Mesodermal cell (in vitro differentiated cells): ENCODE results near the gene DDT.
"Not testable (repeated sequence)": the region's sequence is repeated elsewhere in the genome, so short reads cannot be mapped to it uniquely, and the experiment has no call there.

ENCODE experiments used
- H3K27ac ChIP-seq: 2 replicates; pipeline ENCODE4 v1.7.0; 2013; ENCODE audit warnings: mild to moderate bottlenecking, low read depth, low read length, moderate library complexity; ENCODE audit not compliant: severe bottlenecking
- H3K36me3 ChIP-seq: 2 replicates; pipeline ENCODE4 v1.7.1; 2013; ENCODE audit warnings: mild to moderate bottlenecking, low read length, moderate library complexity; ENCODE audit not compliant: control insufficient read depth, insufficient read depth
- H3K4me1 ChIP-seq: one replicate; pipeline ENCODE4 v1.7.1; 2013; ENCODE audit warnings: mild to moderate bottlenecking, low read length; ENCODE audit not compliant: insufficient read depth, control insufficient read depth, poor library complexity, severe bottlenecking
- H3K4me3 ChIP-seq: 2 replicates; pipeline ENCODE4 v1.7.0; 2013; ENCODE audit warnings: low read length, control low read depth, mild to moderate bottlenecking; ENCODE audit not compliant: insufficient read depth, poor library complexity, severe bottlenecking; ENCODE audit errors: extremely low read depth
- H3K9me3 ChIP-seq: 2 replicates; pipeline ENCODE4 v1.7.1; 2013; ENCODE audit warnings: mild to moderate bottlenecking, low read length, moderate library complexity; ENCODE audit not compliant: control insufficient read depth
- WGBS, 2 experiments: methylation state at CpG; one replicate each; pipeline ENCODE4 v1.1.5; 2013; ENCODE audit warnings: missing lambda C conversion rate in 2 of 2; ENCODE audit not compliant: insufficient coverage in 2 of 2; 5-methylcytosine and 5-hydroxymethylcytosine counted together

The DDT gene

DNA sequence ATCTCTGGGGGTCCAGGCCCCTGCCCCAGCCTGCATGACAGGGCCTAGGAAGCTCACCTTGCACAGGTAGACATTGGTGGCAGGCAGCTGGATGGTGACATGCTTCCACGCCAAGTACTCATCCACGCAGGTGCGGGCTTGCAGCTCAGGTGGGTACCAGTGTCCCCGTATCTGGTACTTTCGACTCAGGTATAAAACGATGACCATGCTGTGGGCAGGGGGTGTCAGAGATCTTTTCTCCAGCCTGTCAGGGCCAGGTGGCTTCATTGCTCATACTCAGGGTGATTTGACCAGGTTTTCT is 32.6 kb upstream of the DDT start:
- Histone ChIP-seq H3K36me3 (no peaks in the 10 kb centered on the region), H3K4me1 (no peaks in the 10 kb centered on the region), H3K27ac (no peak overlapping the region), H3K9me3 (peaks cover 4% of the 10 kb centered on the region), H3K4me3 (no peak overlapping the region)
- 86 to 92% methylated on average over 6 of the region's 6 CpGs for WGBS, 2 experiments

- H3K27ac ChIP-seq, result no peak overlapping the region
- no peak overlapping the region for H3K4me3 ChIP-seq
- no peaks in the 10 kb centered on the region for H3K36me3 ChIP-seq
- 73 to 89% methylated on average over 9 to 10 of the region's 10 CpGs for WGBS, 2 experiments
- peaks cover 2% of the 10 kb centered on the region for H3K4me1 ChIP-seq
- H3K9me3 ChIP-seq, result peaks cover 4% of the 10 kb centered on the region
These were observed 32.1 kb upstream of the DDT start for GRCh38 chr22:24006207-24006913.

GRCh38 chr22:24005201-24005600 is 31.0 kb upstream of the DDT start, which contains the start of gene GSTT4:
GSTT4 (minus strand) TSS chr22:24005453; CDS start chr22:24005356, 97 bp downstream.
- Histone ChIP-seq H3K4me1 (peaks cover 4% of the 10 kb centered on the region), H3K36me3 (no peaks in the 10 kb centered on the region), H3K9me3 (peaks cover 1% of the 10 kb centered on the region), H3K4me3 (no peak within 1 kb of the TSS), H3K27ac (no peak within 1 kb of the TSS)
- WGBS, 2 experiments, result 90 to 92% methylated on average over 6 of the region's 6 CpGs

DNA sequence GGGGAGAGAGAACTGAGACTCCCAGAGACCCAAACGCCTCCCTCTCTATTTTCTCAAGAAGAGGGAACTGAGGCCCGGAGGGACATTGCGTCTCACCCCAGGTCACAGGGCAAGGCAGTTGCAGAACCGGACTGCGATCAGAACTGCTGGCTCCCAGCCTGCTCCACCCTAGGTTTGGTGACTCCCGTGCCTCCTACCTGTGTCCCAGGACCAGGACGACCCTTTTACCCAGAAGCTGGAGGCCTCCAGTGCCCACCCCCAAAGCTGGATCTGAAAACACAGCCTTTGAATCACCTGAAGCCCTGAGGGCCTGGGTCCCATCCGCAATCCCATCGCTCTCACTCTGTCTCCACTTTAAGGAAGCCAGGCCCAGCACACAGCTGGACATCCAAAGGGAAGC is 29.6 kb upstream of the DDT start:
- Histone ChIP-seq H3K4me3 (no peak overlapping the region), H3K4me1 (peaks cover 4% of the 10 kb centered on the region), H3K9me3 (no peaks in the 10 kb centered on the region), H3K36me3 (no peaks in the 10 kb centered on the region), H3K27ac (no peak overlapping the region)
- 87 to 90% methylated on average over 8 of the region's 9 CpGs for WGBS, 2 experiments

DNA sequence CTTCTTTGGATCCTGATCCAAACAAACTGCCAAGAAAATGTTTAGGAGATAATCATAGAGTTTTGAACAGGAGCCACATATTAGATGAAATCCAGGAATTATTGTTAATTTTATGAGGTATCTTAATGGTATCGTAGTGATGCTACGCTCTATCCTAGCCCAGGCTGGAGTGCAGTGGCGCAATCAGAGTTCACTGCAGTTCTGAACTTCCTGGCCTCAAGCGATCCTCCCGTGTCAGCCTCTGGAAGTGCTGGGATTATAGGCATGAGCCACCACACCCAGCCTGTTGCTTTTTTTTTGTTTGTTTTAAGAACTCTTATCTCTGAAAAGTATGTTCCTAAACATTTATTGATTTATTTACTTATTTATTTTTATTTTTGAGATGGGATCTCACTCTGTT is 28.6 kb upstream of the DDT start:
- H3K9me3 ChIP-seq, result no peaks in the 10 kb centered on the region
- H3K4me3 ChIP-seq, result no peak overlapping the region
- 86 to 93% methylated on average over 5 of the region's 5 CpGs for WGBS, 2 experiments
- peaks cover 4% of the 10 kb centered on the region for H3K4me1 ChIP-seq
- H3K36me3 ChIP-seq, result no peaks in the 10 kb centered on the region
- H3K27ac ChIP-seq, result no peak overlapping the region

GRCh38 chr22:24002272-24002671 is 28.0 kb upstream of the DDT start:
- no peak overlapping the region for H3K4me3 ChIP-seq
- H3K27ac ChIP-seq, result no peak overlapping the region
- no peaks in the 10 kb centered on the region for H3K9me3 ChIP-seq
- peaks cover 4% of the 10 kb centered on the region for H3K4me1 ChIP-seq
- 82 to 86% methylated on average over 4 to 7 of the region's 10 CpGs for WGBS, 2 experiments
- H3K36me3 ChIP-seq, result no peaks in the 10 kb centered on the region

- H3K9me3 ChIP-seq, result no peaks in the 10 kb centered on the region
- H3K4me1 ChIP-seq, result peaks cover 4% of the 10 kb centered on the region
- H3K27ac ChIP-seq, result no peak overlapping the region
- no peaks in the 10 kb centered on the region for H3K36me3 ChIP-seq
- H3K4me3 ChIP-seq, result no peak overlapping the region
- 62 to 71% methylated on average over 8 to 9 of the region's 9 CpGs for WGBS, 2 experiments
These were observed 27.1 kb upstream of the DDT start for GRCh38 chr22:24001314-24001713.

- H3K4me3 ChIP-seq, H3K9me3 ChIP-seq, H3K36me3 ChIP-seq, H3K4me1 ChIP-seq, H3K27ac ChIP-seq: not testable (repeated sequence)
- 91 to 94% methylated on average over 6 to 7 of the region's 7 CpGs for WGBS, 2 experiments
These were observed 25.5 kb upstream of the DDT start for GRCh38 chr22:23999779-24000178.

DNA sequence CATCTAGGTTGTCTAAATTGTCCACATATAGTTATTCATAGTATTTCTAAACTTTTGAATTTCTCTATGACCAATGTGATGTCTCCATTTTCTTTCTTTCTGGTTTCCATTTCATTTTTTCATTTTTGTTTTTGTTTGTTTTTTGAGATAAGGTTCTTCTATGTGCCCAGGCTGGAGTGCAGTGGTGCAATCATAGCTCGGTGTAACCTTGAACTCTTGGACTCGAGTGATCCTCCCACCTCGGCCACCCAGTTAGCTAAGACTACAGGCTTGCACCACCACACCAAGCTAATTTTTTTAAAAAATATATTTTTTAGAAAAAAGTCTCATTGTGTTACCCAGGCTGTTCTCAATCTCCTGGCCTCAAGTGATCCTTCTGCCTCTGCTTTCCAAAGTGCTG is 22.9 kb upstream of the DDT start:
- Histone ChIP-seq H3K36me3 (no peaks in the 10 kb centered on the region), H3K9me3 (no peaks in the 10 kb centered on the region), H3K4me3 (no peak overlapping the region), H3K4me1 (peaks cover 4% of the 10 kb centered on the region), H3K27ac (no peak overlapping the region)
- 86% methylated on average over 2 of the region's 3 CpGs; no CpG with 5 or more reads in 1 of the 2 experiments for WGBS, 2 experiments

- not testable (repeated sequence) for H3K4me3 ChIP-seq, H3K4me1 ChIP-seq, H3K36me3 ChIP-seq, H3K27ac ChIP-seq, H3K9me3 ChIP-seq
- WGBS, 2 experiments, result 81% methylated on average over 3 of the region's 4 CpGs; no CpG with 5 or more reads in 1 of the 2 experiments
These were observed 19.4 kb upstream of the DDT start for GRCh38 chr22:23993581-23994177.

- not testable (repeated sequence) for H3K4me3 ChIP-seq, H3K36me3 ChIP-seq, H3K27ac ChIP-seq, H3K9me3 ChIP-seq, H3K4me1 ChIP-seq
- no CpG with 5 or more reads among the region's 2 CpGs for WGBS, 2 experiments
These were observed 18.8 kb upstream of the DDT start for GRCh38 chr22:23993080-23993479.
